HG02884 (cell line): Measurements from ENCODE around the gene ADAM22.

Source experiments
- ATAC-seq: cut with Tn5 transposase; IDR thresholded peaks from one replicate; pipeline ENCODE4 v1.9.1; 2021; ENCODE audit warnings: mild to moderate bottlenecking, moderate library complexity; ENCODE audit not compliant: unreplicated experiment

Gene ADAM22

DNA sequence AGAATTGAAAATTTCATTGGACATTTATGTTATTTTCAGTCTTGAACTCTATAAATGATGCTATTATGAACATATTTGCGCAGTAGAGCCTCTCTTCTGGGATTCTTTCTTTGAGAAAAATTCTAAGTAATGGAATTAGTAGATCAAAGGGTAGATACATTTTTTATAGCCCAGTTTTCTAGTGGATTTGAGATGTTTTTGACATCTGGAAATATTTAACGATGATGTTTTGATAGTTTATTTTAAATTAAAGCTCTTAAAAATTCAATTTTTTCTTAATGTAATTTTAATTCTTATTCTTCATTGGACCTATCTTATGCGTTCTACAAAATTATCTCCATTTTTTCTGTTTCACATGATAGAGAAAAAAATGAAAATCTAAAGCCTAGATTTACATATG, 103.0 kb downstream of the ADAM22 start:
- no peak for ATAC-seq

DNA sequence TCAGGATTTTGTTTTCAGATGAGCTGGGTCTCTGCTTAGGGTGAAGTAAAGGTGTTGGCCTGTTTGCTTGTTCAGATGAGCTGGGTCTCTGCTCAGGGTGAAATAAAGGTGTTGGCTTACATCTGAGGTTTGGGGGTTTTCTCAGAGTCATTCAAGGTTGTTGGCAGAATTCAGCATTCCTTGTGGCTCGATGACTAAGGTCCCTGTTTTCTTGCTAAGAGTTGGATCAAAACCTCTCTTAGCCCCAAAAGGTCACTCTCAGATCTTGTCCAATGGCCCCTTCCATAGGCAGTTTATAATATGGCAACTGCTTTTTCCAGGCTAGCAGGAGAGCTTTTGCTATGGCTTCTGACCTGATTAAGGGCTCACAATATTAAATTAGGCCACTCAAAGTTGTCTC, 106.6 kb downstream of the ADAM22 start:
- ATAC-seq, result no peak

DNA sequence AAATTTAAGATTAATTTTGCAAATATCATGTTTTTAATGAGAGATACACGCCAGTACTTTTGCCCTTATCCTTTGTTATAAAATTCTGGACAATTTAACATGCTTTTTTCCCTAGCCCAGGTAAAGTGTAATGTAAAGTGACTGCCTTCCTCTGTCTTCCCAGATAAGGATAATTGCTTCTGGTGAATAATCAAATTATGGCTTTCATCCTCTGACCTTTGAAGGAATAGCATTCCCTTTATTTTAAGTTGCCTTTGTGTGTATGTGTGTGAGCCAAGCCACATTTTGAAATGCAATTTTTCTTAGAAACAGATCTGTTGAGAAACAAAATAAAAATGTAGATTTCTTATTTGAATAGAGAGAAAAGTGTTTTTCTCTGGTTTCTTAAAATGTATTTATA, 107.5 kb downstream of the ADAM22 start:
- no peak for ATAC-seq

DNA sequence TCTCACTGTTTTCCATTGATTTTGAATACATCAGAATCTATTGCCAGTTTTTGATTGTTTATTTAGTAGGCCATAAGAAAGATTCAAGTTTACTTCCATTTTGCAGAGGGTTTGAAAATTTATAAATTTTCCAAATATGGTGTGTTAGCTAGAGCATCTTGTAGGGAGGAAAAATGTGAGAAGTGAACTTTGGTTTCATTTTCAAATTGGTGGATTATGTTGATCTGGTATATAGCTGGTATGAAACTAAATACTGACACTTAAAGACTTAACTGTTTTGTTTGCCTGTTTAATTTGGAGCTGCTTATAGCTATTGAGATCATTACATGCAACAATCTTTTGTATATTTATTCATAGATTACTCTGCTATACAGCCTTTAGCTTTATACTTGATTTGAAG, 108.1 kb downstream of the ADAM22 start:
- ATAC-seq, result peak; percentile 49

DNA sequence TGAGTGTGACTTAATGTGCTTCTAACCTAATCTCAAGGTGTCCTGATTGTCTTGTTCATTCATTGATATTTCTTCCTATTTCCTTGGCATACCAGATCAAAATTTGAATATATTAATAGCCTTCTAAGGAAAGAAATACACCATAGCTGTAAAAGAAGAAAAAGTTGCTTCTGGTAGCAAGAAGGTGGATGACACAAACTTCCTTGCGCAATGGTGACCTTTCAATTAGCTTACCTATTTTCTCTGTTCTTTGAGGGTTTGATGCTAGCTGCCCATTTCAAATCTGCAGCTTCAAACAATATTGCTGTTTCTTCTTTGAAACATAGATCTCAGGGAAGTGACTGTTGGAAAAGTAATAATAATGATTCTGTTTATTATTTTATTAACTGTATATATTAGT, 108.8 kb downstream of the ADAM22 start:
- ATAC-seq, result no peak

DNA sequence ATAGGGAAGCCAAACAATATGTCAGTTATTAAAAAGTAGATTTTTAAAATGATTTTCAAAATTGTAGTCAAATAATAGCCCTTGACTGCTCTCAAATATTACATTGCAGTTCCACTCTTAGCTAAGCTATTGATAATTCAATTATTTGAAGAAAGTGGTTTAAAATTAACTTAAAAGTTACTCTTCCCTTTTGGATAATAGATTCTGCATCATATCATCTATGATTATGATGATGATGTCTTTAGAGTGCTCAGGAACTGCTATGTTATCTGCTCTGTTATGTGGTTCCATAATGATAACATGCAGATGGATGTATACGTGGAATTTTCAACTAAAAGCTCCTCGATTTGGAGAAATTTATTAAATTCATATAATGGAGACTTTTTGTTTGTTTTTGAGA, 110.0 kb downstream of the ADAM22 start:
- no peak for ATAC-seq

DNA sequence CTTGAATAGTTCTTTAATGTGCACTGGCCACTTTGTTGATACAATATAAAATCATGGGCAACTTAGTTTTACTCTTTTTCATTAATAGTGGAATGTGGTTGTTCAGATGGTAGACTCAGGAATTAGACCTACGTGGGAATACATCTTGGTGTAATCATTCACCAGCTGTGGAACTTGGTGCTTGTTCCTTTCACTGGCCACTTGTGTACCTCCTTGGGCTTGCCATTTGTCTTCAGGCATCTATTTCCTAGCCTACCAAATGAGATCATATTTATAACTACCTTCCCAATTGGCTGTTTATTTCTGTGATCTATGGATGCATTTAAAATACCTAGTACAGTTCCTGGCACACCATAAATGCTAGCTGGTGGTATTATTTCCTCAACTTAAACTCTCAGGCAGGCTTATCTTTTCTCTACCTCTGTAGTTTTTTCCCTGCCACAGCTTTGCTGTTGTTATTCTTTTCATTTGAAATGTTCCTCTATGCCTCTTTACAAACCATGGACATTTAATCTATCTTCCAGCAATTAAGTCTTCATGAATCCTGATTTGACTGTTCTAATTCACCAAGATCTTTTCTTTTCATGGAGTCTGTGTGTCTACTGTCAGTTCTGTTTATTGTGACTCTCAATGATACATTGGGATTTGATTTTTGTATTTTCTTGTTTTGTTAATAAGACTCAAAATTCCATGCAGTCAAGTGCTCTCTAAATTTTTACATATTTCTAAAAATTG, 113.0 kb downstream of the ADAM22 start:
- no peak for ATAC-seq

DNA sequence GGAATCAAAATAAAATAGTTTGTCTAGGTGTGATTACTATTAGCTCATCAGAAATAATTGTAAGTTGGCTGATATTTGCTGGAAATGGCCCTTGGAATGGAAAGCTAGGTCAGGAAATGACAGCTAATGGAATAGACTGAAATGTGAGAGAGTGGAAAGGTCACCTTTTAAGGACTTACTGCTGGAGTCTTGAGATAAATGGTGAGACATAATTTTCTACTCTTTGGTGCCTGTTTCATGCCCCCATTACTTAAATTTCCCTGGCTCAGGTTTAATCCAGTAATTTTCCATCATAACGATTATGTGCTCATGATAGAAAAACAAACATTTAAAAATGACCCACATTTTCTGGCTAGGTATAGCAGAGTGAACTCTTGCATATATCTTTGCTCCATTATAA, 123.6 kb downstream of the ADAM22 start:
- no peak for ATAC-seq

DNA sequence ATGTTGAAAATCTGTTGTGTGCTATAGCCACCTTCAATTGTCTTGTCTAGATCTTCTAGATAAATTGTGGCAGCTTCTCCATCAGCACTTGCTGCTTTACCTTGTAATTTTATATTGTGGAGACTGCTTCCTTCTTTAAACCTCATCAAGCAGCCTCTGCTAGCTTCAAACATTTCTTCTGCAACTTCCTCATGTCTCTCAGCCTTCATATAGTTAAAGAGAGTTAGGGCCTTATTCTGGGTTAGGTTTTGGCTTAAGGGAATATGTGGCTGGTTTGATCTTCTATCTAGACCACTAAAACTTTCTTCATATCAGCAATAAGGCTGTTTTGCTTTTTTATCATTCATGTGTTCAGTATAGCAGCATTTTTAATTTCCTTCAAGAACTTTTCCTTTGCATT, 128.2 kb downstream of the ADAM22 start:
- no peak for ATAC-seq

DNA sequence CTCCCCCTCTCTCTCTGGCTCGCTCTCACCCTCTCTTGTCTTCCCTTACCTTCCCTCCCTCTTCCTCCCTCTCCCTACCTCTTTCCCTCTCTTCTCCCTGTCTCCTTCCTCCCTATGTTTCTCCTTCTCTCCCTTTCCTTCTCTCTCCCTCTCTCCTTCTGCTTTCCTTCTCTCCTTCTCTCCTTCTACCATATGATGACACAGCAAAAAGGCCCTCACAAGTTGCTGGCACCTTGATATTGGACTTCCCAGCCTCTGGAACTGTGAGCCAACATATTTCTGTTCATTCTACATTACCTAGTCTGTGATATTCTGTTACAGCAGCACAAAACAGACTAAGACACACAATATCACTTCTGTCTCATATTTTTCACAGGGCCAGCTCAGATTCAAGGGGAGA, 135.0 kb downstream of the ADAM22 start:
- ATAC-seq, result no peak

DNA sequence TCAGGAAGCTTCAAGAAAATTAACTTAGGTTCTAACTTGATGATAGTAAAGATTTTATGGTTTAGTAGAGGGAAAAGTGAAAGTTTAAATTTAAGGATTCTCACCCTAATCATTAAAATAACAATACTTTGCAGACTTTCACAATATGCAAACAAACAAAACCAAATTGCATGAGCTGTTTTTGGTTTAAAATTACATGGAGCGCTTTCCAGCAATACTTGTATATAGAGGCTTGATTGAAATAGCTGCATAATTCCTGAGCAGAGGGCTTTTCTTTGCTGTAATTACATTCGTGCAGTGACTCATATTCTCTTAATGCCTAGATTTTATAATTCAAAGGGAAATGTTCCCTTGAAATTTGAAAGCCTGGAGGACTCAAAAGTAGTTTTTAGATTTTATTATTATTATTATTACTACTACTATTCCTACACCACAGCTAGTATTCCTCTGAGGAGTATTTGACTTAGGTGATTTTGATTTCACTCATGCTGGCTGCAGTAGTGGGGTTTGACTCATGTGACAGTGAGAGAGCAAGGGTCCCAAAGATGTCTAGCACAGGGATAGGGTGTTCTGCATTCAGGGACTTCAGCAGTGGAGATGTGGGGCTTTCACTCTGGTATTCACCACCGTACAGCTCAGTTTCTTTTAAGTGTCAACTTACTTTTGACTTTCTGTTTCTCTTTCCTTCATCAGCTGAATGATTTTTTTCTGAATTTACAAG, 138.1 kb downstream of the ADAM22 start:
- peak; percentile 70 for ATAC-seq

DNA sequence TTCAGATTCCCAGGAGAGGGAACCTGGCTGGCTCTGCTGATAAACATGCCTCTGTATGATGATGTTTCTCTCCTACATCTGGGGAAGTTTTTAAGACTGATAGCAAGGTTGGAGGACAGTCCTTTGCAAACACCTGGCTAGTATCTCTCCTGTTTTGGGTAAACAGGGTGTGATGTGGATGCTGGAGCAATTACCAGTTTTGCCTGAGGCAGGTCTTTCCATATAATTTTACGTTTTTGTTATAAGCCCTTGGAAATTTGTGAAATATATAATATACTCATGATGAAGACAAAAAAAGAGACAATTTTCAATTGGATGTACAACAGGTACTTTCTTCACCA, 138.6 kb downstream of the ADAM22 start:
- ATAC-seq, result no peak

DNA sequence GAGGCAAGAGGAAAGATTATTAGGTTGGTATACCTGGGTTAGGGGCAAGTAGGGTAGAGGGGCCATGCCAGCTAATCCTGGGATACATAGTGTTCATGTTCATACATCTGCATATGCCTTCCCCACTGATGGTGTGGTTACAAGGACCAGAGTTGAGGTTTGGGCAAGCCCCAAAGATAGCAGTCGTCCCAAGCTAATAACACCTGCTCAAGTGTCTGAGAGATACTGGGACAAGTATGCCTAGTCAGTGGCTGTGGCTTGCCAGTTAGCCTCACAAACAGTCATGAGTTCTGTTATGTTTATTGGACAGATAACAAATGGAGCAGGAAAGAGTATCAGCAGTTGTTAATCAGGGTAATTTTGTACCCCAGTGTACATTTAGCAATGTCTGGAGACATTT, 139.6 kb downstream of the ADAM22 start:
- ATAC-seq, result no peak

DNA sequence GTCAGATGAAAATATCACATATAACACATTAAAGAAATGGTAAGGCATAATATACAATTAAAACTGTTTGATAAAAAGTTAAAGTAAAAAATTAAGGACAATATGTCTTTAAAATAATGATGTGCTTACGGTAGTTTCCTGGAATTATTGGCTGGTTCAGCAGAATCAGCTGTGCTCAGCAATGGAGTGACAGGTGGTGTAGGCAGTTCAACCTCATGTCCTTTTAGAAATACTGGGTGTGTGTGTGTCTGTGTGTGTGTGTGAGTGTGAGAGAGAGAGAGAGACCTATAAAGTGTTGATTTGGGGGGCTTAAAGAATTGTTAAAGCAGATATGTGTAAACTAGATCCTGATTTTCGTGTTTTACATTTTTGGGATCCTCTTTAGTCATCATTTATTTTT, 141.2 kb downstream of the ADAM22 start:
- ATAC-seq, result no peak

DNA sequence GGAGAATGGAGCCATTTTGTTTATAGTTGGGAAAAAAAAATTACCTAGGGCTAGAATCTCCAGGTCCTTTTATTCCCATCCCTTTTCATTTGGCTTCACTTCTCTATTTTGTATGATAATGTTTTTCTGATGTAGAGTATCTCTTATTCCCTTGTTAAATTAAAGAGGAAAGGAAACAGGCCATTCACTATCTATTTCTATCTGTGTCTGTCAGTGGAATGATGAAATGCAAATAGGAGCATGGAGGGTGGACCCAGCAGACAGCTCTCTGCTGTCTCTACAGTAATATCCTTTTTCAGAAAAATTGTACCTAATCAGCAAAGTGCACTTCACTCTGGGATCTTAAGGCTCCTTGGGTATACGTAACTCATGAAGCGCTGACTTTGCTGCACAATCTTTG, 149.8 kb downstream of the ADAM22 start:
- no peak for ATAC-seq

DNA sequence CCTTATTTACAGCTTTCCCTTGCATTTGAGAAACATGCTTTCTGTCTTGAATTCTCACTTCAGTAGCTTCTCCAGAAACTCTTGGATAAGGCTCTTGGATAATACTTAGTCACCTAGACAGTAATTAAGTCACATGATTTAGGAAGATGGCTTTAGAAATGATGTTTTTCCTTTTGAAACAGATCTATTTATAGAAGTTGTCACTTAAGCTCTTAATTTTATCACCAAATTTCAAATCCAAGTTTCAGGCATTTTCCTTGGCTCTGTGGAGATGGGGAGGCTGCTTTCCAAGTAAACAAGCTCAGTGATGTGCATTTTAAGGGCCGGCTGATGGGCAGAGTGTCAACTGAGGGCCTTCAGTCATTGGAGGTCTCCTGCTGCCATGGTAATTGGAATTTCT, 155.5 kb downstream of the ADAM22 start:
- no peak for ATAC-seq

DNA sequence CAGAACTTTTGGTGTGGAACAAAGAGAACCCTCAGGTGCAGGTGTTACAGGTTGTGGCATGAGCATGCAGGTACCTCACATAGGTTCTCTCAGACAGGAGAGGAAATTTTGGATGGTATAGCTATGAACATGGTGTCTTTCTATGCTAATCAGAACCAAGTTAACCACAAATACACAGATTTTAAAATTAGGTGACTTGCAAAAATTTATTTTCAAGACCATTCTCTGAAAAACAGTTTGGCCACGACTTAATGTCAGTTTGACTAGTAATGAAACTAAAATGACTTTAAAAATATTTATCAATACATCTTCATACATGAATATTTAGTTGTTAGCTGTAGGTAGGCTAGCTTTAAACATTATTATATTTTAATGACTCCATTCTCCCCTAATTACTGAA, 156.2 kb downstream of the ADAM22 start:
- no peak for ATAC-seq

DNA sequence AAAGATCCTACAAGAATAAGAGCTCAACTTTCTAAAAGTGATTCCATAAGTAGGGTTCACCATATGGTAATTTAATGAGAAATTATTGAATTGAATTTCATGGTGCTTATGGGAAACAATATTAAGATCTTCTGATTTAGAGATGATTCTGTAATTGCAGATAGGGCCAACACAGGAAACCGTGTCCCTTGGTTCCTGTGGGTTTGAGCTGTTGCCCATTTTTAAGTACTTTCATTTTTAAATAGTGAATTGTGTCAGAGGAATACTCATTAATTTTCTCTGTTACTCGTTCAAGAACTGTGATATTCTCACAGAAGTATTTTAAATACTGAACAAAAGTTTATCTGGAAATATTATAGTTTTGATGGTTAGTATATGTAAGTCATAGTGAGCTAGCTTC, 156.6 kb downstream of the ADAM22 start:
- peak; percentile 66 for ATAC-seq

DNA sequence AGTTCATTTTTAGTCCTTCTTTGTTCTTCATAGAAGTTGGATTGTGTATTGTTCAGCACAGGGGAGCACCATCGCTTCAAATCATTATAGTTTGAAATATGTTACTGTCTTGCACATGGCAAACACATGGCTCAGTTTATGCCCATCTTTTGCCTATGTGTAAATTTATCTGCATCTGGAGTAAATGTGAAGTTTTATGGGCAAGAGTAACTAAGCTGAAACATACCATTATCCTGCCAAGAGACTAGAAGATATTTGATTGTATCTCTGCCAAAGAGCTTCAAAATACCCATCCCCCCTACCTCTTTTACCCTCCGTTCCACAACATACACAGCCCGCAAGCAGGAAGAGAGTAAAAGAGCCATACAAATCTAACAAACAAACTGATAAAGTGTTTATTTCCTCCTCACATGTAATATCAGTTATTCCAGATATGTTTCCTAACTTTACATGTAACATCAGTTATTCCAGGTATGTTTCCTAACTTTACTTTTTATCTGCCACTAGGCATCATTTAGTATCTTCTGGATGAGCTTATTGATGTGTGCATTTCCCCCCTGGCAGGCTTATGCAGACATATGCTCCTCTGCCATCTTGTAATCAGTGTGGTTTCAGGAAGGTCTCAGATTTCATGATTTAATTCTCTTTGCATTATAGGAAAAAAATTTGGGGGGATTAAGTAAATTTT, 158.1 kb downstream of the ADAM22 start:
- ATAC-seq, result no peak

DNA sequence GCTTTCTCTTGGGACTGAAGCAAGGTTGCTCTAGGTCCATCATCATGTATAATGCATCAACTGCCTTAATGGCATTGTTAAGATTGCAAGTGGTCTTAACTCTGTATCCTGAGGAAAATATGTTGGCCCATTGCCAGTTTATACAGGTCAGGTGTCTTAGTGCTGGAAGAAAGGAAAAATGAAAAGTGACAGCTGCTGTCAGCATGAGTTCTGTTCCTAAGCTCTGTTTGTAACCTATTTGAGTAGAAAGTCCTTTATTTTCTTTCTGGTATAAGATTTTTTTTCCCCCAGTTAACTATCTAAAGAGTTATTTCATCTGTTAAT, 158.6 kb downstream of the ADAM22 start:
- ATAC-seq, result no peak

DNA sequence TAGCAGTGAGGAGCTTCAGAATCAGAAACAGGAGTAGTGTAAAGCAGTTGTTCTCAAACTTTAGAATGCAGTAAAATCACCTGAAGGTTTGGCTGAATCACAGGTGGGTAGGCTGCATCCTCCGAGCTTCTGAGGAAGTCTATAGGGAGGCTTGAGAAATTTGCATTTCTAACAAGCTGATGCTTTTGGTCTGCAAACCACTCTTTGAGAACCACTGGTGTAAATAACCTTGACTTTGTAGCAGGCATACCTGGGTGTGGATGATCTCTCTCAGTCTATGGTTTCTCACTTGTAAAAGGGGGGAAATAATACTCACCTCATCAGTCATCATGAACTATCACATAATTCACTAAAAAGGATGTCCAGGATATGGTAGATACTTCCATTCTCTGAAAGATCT, 167.7 kb downstream of the ADAM22 start:
- no peak for ATAC-seq

DNA sequence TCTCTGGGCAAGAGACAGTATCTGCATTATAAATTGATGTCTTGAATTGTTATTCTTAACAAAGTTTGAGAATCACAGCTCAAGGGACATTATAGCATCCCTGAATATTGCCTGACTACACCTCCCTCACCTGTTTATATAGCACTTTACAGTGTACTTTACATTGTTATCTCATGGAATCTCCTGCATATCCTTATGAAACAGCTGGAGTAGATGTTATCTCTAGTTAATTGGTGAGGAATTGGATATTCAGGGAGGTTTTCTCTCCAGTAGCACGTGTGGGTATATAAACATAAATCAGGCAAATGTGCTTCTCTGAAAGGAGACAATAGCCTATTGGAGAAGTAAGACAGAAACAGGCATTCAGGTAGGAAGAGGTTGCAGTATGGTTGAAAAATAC, 168.6 kb downstream of the ADAM22 start:
- ATAC-seq, result no peak
